Hypothalamus (tissue), 51 donors: ENCODE data around the gene RNGTT.
A peak's percentile ranks its signal among the peaks of the same experiment; 100 is the strongest.

Experiments used
- DNase-seq, 51 donors: peaks; one replicate each; lab custom pipeline; 2025; lab: John Stamatoyannopoulos, UW

The RNGTT gene

DNA sequence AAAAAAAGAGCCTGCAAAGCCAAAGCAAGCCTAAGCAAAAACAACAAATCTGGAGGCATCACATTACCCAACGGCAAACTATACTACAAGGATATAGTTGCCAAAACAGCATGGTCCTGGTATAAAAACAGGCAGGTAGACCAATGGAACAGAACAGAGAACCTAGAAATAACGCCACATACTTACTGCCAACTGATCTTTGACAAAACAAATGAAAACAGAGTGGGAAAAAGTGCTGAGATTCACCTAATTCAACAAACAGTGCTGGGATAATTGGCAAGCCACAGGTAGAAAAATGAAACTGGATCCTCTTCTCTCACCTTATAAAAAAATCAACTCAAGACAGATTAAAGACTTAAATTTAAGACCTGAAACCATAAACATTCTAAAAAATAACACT lies 291.8 kb downstream of the RNGTT start:
- DNase-seq, result no peak

DNA sequence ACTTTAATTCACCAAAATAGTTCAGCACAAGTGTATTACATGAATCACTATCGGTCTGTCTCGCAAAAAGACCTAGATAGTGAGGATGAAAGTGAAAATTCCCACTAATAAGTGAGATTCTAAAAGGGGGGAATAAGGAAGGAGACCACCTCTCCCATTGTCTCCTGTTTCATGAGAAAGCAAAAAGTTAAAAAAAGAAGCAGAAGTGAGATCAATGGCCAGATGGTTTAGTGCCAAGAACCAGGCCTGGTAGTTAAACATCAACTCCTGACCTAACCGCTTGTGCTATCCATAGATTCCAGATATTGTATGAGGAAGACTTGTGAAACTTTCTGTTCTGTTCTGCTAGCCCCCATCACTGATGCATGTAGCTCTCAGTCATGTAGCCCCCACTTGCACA lies 293.0 kb downstream of the RNGTT start:
- no peak for DNase-seq

DNA sequence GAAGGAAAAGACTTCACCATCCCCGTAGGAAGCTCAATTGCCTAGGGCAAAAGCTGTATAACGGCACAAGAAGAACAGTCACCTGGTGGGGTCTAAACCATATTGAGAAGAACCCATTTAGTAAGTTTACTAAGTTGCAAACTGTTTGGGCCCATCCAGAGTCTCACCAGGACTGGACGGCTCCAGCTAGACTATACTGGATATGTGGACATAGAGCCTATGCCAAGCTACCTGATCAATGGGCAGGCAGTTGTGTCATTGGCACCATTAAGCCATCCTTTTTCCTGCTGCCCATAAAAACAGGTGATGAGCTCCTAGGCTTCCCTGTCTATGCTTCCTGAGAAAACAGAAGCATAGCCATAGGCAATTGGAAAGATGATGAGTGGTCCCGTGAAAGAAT lies 293.9 kb downstream of the RNGTT start:
- DNase-seq, result no peak

DNA sequence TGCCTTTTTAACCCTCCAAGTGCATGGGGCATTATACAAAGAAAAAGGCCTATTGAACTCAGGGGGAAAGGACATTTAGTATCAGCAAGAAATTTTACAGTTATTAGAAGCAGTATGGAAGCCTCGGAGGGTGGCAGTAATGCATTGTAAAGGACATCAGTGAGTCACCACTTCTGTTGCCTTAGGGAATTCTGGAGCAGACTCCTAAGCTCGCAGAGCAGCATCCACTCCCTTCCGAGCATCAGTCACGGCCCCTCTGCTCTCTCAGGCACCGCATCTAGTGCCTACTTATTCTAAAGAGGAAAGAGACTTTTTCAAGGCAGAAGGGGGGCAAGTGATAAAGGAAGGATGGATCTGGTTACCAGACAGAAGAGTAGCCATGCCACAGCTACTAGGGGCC lies 296.5 kb downstream of the RNGTT start:
- DNase-seq, result no peak

DNA sequence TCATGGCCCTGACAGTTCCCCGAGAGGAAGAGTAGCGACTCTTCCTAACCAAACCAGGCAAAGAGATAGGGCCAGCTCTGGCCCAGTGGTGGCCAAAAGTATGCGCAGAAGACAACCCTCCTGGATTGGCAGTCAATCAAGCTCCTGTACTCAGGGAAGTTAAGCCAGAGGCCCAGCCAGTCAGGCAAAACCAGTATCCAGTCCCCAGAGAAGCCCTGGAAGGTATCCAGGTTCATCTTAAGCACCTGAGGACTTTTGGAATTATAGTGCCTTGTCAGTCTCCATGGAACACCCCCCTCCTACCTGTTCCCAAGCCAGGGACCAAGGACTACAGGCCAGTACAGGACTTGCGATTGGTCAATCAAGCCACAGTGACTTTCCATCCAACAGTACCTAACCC lies 298.3 kb downstream of the RNGTT start:
- DNase-seq, result no peak

DNA sequence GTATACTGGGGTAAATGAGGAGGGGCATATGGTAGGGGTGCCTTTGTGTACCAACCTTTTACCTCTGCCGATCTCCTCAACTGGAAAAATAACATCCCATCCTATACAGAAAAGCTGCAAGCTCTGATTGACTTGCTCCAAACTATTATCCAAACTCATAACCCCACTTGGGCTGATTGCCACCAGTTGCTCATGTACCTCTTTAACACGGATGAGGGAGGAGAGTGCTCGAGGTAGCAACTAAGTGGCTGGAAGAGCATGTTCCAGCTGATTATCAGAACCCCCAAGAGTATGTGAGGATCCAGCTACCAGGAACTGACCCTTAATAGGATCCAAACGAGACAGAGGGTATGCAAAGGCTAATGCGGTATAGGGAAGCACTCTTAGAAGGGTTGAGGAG lies 299.6 kb downstream of the RNGTT start:
- no peak for DNase-seq

DNA sequence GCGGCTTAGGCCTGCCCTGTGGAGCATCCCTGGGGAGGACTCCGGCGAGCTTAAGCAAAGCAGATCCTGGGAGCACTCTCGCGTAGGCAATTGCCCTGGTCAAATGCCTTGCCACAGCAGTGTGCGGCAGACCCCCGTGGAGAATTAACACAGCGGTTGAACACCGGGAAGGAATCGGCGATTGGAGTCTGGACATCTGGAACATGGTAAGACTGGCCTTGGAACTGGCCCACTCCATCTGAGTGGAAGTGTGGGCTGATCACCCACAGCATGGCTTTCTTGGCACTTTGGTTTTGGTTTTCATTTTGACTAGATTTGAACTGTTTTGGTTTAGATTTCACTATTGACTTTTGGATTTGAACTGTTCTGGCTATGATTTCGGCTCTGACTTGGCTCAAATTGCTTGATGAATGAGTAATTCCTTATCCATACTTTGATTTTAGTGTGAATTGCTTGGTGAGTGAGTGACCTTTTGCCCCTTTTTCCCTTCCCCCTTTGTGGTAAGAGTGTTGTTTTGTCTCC lies 300.7 kb downstream of the RNGTT start:
- no peak for DNase-seq

DNA sequence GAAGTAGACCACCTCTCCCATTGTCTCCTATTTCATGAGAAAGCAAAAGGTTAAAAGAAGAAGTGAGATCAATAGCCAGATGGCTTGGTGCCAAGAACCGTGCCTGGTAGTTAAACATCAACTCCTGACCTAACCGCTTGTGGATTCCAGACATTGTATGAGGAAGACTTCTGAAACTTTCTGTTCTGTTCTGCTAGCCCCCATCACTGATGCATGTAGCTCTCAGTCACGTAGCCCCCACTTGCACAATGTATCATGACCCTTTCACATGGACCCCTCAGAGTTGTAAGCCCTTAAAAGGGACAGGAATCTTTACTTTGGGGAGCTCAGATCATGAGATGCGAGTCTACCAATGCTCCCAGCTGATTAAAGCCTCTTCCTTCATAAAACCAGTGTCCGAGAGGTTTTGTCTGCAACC lies 301.2 kb downstream of the RNGTT start:
- DNase-seq, result no peak

DNA sequence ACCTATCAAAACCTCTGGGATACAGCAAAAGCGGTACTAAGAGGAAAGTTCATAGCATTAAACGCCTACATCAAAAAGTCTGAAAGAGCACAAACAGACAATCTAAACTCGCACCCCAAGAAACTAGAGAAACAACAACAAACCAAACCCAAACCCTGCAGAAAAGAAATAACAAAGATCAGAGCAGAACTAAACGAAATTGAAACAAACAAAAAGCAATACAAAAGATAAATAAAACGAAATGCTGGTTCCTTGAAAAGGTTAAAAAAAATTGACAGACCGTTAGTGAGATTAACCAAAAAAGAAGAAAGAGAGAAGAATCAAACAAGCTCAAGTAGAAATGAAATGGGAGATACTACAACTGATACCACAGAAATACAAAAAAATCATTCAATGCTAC lies 302.3 kb downstream of the RNGTT start:
- no peak for DNase-seq

DNA sequence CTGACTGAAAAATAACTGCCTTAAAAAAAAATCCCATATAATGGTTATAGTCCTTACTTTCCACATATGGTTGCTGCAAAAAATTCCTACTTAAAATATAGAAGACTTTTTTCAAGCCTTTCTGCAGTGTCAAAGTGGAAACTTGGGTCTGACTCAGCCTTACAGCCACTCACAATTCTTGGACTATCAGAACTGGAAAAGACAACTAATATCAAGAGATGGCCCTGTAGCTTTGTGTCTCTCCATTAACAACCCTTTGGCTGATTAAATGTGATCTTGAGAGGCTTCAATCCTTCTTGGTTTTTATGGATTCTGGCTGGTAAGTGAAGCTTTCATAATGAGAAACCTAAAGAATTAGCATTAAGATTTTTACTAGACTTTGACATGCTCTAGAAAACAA lies 307.8 kb downstream of the RNGTT start:
- DNase-seq, result no peak

DNA sequence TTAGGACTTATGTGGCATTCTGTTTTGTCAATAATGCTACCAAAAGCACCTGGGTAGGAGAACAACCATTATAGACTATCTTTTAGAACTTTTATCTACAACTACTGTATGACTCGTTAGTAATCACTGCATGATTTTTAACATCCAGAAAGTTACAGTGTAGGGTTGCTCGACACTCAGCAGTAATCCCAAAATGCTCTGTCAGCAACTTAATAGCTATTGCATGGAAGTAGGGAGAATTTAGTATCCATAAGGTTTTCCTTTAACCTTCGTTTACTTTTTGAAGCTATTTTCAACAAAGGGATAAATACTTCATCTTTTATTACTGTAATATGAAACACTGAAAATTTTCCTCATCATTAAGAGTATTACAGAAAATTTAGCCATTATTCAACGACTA lies 309.5 kb downstream of the RNGTT start:
- DNase-seq, result no peak

DNA sequence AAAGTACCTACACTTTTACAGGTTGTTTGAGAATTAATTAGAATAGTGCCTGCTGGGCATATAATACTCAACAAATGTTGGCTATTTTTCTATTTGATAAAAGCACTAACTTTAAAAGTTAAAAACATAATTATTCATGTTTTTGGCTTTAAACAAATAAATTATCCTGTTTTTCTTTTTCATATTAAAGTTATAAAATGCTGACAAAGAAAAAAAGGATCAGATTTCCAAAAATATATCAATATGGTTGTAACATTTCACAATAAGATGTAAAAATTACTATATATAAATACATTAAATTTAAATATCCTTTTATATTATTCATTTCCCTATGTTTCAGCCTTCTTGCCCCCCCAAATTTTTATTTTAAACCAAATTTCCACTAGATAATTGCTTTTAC lies 312.0 kb downstream of the RNGTT start:
- DNase-seq, result no peak

DNA sequence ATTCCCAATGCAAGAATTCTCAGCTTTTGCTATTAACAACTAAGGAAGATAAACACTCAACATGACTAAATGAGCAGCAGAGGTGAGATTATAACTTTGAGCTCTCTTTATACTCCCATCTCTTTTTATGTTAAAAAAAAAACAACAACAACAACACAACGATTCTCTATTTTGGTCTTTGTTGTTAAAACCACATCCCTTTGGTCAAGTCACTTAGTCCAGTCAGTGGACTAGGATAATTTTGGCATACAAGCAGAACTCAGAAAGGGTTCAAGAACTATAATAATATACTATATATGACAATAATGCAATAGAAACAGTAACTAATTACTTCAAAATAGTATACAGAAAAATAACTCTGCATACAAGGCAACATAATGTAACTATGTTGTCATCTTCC lies 312.4 kb downstream of the RNGTT start:
- no peak for DNase-seq

DNA sequence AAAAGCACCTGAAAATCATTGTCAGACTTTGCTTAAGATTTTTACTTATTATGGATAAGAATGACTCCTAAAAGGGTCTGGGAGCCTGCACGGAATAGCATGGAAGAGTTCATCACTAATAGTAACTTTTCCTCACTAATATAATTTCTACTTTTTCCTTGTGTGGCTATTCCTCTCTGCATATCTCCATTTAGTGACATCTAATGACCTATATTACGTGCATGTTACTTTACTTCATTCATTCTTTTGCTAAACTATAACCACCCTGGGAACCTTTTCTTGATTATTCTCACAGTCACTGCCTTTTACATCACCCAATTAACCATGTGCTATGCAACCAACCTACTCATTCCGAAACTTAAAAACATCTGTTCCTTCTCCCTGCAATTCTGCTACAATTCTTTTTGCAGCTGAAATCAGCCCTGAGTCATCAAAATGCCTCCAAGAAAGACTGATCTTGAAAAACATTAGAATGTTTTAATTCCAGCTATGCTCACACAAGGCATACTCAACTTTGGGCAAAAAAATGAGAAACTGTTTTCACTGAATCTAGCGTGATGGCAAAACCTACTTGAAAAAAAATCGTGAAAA lies 313.3 kb downstream of the RNGTT start:
- DNase-seq, result peak in 1 of 51 donors; percentile 36

DNA sequence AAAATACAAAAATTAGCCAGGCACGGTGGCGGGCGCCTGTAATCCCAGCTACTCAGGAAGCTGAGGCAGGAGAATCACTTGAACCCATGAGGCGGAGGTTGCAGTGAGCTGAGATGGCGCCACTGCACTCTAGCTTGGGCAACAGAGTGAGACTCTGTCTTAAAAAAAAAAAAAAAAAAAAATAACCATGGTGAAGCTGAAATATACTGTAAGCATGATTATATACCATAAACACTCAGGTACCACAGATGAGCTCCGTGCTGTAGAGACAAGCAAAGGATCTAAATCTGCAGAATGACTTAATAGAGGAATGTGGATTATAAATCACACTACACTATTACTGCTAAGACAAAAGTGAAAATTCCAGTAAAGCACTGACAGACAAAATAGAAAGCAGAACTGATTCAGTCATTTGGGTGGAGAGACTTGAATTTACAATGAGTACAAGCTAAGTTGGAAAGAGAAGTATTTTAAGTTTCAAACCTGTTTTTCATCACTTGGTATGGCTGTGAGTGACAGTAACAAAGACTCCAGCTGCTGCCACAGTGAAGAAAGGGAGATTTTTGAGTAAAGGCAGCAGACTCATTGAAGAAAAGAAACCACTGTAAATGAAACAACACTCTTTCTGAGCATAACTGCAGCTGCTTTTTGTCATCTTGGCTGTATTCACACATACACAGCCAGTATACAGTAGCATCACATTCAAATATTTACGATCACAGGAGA lies 322.1 kb downstream of the RNGTT start:
- DNase-seq, result no peak

DNA sequence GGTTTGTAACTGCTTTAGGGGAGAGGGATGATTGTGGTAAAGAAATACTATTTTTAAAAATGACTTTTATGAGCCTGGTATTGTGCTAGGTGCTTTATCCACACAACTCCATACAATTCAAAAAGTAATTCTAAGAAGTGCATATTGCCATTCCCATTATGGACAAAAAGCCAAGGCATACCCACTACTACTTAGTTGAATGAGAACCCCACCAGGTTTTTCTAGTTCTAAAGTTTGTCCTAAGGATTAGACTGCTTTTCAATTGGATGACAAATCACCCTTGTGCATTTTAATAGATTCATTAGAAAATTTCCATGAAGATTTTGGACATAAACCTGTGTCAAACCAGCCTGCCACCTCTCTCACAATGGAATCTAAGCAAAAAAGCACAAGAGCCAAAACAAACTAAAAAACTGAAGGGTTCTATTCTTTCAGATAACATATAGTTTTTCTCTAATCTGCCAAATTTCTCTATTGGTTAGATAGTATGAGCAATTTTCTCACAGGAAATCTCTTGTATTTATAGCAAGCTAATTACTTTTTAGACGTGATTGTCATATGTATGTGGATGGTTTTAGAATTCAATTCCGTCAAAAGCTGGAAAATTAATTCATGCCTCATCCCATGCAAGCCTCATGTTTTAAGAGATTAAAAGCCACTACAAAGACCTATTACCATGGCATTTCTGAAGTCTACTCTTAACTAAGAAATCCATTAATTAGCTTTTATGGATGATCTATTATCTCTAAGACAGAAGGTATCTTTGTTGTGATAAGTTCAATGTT lies 325.5 kb downstream of the RNGTT start:
- no peak for DNase-seq

DNA sequence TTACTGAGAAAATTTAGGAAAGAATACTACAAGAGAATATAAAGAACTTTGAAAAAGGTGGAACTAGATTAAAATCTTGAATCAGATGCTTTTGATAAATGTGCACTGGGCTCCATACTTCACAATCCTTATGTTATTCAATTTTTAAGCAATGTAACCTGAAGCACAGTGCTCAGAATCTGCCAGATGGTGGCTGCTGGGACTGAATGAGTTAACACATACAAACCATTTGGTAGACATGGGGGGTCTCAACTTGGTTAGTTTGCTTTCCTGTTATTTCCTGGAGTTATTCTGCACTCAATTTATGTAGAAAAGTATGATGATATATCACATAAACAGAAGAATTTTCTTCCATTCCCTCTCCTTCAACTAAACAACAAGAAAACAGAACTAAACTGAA lies 326.5 kb downstream of the RNGTT start:
- DNase-seq, result no peak

DNA sequence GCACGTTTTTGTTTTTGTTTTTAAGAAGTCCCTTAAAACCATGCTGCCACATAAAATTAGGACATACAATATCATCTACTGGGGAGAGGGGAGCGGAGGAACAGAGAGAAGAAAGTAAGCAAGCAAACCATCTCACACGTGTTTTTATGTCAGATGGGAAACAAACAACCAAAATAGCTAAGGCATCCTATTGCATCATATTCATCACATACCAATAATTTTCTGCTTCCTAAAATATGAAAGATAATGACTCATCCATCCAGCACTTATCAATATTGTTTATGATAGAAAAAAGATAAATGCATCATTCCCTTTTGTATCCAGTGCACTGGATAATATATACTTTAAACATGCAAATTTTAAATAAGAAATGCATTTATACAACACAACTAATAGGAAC lies 329.6 kb downstream of the RNGTT start:
- DNase-seq, result no peak

DNA sequence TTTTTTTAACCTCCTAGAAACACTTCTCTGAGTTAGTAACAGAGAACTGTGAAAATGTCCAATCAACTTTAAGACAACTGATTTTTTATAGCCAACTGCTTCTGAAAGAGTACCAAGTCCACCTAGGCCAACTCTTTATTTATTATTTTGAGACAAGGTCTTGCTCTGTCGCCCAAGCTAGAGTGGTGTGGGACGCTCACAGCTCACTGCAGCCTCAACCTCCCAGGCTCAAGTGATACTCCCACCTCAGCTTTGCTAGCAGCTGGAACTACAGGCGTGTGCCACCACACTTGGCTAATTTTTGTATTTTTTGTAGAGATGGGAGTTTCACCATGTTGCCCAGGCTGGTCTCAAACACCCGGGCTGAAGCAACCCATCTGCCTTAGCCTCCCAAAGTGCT lies 331.6 kb downstream of the RNGTT start:
- DNase-seq, result no peak

DNA sequence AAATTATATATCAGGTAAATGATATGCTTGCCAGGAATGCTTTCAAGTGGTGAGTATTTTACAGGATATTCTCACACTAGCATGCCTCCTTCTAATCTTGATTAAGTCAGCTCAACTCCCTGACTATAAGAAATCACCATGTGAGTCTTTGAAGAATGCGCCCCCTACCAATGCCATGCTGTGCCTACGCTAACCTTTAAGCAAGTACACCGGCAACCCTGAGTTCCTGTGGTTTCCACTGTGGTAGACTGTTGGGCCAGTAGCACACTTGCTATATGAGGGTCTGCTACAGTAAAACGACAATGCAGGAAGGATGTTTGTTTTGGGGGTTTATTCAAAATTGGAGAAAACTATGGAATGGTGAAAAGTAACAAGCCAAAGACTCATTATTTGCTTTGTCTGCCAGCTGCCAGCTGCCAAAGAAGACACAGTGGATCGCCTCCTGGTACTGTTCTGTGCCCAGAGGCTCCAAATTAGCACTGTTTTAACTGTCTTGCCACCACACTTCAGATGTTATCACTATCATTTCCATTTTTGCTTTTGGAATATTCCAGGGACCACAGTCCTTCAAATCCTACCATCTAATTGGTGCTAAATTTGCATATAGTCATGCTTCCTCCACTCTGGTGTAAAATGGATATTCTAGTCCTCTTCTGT lies 333.5 kb downstream of the RNGTT start:
- peak in 1 of 51 donors; percentile 1 for DNase-seq

DNA sequence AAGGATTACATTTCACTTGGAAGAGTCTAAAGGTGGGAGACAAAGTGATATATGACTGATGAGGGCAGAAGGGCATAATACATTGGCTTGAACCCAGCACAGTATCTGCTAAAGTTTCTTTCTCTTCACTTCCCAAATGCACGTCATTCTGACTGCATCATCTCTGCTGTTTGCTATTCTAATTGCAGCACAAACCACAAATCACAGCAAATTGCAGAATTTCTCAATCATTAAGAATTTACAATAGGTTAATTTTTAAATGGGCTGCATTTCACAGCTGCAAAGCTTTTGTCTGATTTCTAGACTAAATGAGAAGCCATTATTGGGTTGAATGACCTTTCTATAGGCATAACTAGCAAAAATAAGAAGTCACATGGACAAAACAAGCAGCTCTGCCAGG lies 337.0 kb downstream of the RNGTT start:
- DNase-seq, result no peak
